GM12891 (cell line): Measurements from ENCODE around the gene ITGA2B.
"Not testable (repeated sequence)": the region's sequence is repeated elsewhere in the genome, so short reads cannot be mapped to it uniquely, and the experiment has no call there.

ENCODE experiments used
- DNase-seq: peaks from one replicate; pipeline ENCODE4 v3.0.0; 2011; ENCODE audit warnings: low spot score; ENCODE audit not compliant: insufficient read length
- FAIRE-seq: peaks from 2 replicates; lab custom pipeline; 2011; peaks lifted over from hg19 to GRCh38; lab: Jason Lieb, UNC
- PAX5 ChIP-seq: IDR thresholded peaks from 2 replicates; pipeline ENCODE4 v1.6.1; 2011; ENCODE audit warnings: low read length, moderate library complexity, mild to moderate bottlenecking; ENCODE audit not compliant: insufficient read depth, severe bottlenecking
- POLR2A ChIP-seq: IDR thresholded peaks from 2 replicates; pipeline ENCODE4 v1.6.1; 2011; ENCODE audit warnings: low read depth, low read length, control low read depth
- POLR2AphosphoS5 ChIP-seq: IDR thresholded peaks from 2 replicates; pipeline ENCODE4 v1.6.1; 2011; ENCODE audit warnings: low read depth, low read length, control low read depth
- POU2F2 ChIP-seq: IDR thresholded peaks from 2 replicates; pipeline ENCODE4 v1.6.1; 2011; ENCODE audit warnings: low read depth, mild to moderate bottlenecking, control low read depth, low read length, moderate library complexity
- SPI1 ChIP-seq: IDR thresholded peaks from 2 replicates; pipeline ENCODE4 v1.6.1; 2011; ENCODE audit warnings: low read depth, low read length, control low read depth
- TAF1 ChIP-seq: IDR thresholded peaks from 2 replicates; pipeline ENCODE4 v1.6.1; 2011; ENCODE audit warnings: low read depth, low read length, control low read depth

ITGA2B gene

DNA sequence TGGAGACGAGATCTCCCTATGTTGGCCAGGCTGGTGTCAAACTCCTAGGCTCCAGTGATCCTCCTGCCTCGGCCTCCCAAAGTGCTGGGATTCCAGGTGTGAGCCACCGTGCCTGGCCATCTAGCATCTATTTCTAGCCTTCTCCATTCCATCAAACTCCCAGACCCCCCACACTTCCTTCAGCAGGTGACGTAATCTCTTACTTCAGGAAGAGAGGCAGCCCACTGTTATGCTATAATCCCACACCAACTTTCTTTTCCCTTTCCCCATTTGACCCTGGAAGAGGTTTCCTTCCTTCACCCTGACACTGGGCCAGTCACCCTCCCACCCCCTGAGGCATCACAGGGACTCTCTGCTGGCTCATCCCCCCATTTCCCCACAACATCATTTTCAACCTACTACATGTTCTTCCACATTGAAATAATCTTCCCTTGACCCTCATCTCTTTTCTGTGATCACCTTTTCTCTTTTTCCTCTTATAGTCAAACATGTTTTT, 7.6 kb downstream of the ITGA2B start:
- TF ChIP-seq TAF1 = no peak
- no peak for TF ChIP-seq SPI1
- FAIRE-seq (no peak), DNase-seq (no peak)

DNA sequence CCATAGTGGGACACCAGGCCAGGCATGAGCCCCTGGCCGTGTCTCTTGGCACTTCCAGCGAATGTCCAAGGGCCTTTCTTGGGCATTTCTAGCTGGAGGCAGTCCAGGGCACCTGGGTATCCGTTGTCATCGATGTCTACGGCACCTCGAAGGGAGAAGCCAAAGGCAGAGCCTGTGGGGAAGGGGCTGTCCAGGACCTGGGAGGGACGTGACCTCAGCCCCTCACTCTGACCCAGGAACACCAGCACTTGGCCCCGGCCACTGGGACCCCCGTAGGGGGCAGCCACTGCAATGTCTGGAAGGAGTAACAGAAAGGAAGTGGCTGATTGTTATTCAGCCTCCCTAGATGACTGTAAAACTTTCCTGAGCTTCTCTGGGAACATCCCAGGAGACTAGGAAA, 8.7 kb downstream of the ITGA2B start:
- DNase-seq (no peak), FAIRE-seq (no peak)
- TF ChIP-seq PAX5 (no peak), POLR2AphosphoS5 (no peak), POLR2A (no peak), POU2F2 (no peak), TAF1 (no peak), SPI1 (no peak)

DNA sequence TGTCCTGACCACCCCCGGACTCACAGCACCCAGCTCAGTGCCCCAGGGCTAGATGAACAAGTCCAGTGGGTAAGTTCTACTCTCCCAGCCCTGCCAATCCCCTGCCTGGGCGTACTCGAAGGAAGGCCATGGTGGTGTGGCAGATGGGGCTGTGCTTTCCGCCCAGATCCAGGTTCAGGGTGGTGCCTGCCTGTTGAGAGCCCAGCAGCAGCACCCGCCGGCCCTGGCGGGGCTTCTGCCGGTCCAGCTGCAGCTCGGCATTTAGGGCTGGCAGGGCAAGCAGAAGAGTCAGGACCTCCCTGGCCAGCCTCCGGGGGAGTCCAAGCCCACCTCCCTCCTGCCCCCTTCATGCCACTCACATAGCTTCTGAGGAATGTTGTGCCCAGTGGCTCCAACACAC, 9.6 kb downstream of the ITGA2B start:
- TF ChIP-seq SPI1 (no peak), PAX5 (no peak), POU2F2 (no peak), POLR2A (no peak)
- no peak for DNase-seq
- no peak for FAIRE-seq

DNA sequence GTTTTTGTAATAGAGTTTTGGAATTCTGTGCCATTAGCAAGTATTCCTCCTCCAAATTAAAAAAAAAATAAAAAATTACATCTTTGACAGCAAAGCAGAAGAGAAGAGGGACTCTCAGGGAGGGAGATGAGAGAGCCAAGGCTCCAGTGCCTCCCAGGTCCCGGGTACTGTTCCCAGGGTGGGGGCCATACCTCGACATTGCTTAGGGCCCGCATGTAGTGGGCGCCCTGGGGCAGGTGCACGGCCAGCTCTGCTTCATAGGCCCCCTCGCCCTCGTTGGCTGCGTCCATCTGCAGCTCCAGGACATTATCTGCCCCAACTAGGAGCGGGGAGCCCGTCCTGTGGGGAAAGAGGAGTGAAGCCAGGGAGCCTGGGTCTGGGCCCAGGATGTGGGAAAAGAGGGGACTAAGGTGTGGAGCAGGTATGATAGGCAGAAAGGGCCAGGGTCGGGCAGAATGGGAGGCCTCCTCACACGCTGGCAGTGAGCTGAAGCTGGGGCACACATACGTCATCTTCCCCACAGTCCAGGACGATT, 11.2 kb downstream of the ITGA2B start:
- TF ChIP-seq PAX5 (no peak), TAF1 (no peak), POU2F2 (no peak), POLR2A (no peak), POLR2AphosphoS5 (no peak), SPI1 (no peak)
- DNase-seq = no peak
- FAIRE-seq = no peak

DNA sequence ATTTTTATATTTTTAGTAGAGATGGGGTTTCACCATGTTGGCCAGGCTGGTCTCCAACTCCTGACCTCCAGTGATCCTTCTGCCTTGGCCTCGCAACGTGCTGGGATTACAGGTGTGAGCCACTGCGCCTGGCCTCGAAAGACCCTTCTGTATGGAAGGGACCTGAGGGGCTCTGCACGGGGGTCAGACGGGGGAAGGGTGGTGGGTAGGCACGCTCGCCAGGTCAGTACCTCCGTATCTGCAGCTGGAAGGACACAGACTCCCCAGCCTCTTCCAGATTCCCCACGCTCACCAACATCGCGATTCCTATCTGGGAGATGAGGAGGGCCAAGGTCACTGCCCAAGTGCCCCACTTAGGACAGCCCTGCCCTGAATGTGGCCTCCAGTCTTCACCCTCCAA, 12.7 kb downstream of the ITGA2B start:
- FAIRE-seq = no peak
- DNase-seq = no peak
- TF ChIP-seq SPI1 (no peak), POLR2AphosphoS5 (no peak), PAX5 (no peak), POU2F2 (no peak), TAF1 (no peak), POLR2A (no peak)

DNA sequence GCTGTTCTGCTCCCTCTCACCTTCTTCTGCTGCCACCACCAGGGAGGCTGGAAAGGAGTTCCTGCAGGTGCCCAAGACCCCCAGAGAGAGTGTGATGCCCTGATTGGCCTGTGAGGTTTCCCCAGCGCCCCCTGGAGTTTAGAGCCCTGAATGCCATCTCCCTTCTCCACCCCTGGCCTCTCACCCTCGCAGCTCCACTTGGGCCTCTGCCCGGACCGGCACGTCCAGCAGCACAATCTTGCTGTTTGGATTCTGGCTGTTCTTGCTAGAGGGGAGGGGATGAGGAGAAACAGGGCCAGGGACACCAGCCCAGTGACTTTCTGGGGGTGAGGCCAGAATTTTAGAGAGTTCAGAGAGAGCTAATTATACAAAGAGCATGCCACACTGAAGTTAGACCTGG, 13.3 kb downstream of the ITGA2B start:
- TF ChIP-seq PAX5 = no peak
- TF ChIP-seq SPI1 = no peak
- no peak for TF ChIP-seq POLR2A
- TF ChIP-seq POU2F2 = no peak
- no peak for TF ChIP-seq TAF1
- TF ChIP-seq POLR2AphosphoS5 = no peak
- DNase-seq (peak; percentile 68), FAIRE-seq (no peak)

DNA sequence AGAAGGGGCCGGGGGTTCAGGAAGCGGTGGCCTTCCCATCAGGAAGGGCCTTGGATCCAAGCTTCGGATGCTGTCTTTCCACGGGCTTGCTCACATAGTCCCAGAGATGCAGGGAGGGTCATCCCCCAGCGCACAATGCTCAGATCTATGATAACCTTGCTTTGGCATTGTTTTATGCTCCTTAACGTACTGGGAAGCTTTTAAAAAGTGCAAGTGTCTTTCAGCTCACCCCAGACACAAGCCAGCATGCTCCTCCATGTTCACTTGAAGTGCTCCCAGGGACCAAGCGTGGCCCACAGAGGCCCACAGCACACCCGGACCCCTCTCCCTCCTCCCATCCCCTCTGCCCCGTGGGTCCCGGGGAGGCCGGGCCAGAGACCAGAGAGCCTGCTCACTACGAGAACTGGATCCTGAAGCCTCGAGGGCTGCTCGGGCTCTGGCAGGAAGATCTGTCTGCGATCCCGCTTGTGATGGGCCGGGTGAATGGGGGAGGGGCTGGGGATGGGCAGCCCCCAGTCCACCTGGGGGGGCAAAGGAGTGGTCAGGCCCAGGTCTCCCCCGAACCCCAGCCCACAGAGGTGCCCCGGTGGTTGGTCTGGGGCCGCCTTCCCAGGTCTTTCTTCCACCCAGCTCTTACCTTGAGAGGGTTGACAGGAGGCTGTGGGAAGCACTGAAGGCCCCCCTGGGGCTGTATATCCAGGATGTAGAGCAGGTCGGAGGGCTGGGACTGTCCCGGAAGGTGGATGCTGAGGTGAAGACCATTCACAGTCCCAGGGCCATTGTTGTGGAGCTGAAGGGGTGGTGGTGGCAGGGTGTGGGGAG, 14.0 kb downstream of the ITGA2B start:
- DNase-seq (no peak), FAIRE-seq (no peak)
- TF ChIP-seq POLR2AphosphoS5 = no peak

DNA sequence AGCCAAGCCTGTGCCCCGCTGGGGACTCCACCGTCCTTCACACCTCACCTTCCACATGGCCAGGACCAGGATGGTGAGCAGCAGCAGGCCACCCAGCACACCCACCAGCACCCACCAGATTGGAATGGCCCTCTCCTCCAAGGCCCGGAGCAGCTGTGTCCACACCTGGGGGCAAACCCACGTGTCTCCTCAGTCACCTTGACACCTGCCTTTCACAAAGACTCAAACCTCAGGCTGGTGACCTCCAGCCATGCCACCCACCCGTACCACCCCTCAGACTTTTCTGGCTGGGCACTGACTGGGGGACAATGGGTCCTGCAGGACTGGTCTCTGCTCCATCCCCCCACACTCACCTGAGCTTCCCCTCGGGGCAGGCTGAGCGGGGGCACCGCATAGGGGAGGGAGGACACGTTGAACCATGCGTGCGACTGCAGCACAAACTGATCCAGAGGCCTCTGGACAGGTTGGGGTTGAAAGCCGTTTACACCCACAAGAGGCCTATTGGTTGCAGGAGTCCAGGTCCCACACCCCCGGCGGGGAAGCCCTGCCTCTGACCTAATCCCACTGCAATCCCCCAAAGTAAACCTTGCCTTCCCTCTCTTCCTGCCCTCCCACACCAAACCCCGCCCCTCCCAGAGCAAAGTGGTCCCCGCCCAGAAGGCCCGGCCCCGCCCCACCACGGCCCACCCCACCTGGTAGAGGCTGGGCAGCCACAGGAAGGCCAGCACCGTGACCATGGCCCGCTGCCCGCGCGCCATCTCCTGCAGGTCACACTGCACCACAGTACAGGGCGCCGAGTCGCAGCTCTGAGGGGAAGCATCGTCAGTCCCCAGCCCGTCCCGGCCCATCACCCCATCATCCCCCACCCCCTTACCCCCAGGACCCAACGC, 14.9 kb downstream of the ITGA2B start:
- DNase-seq = no peak
- TF ChIP-seq TAF1 (no peak), POLR2AphosphoS5 (no peak), SPI1 (no peak), POLR2A (no peak), PAX5 (no peak), POU2F2 (no peak)
- no peak for FAIRE-seq

DNA sequence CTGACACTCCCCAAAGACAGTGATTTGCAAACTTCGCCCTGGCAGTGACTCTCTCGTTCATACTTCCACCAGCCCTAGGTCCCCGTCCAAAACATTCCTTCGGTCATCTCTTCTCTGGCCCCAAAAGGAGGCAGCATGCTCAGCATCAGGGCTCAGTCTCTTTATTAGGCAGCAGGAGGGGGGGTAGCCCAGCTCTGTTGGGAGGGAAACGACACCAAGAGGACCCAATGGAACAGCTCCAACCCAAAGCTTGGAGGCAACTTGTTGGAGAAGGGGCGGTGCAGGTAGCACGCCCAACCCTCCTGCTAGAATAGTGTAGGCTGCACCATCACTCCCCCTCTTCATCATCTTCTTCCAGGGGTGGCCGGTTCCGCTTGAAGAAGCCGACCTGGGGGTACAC, 17.4 kb downstream of the ITGA2B start:
- no peak for FAIRE-seq
- DNase-seq = no peak
- TF ChIP-seq TAF1 (no peak), POLR2AphosphoS5 (no peak), PAX5 (no peak), POU2F2 (no peak), POLR2A (no peak)

DNA sequence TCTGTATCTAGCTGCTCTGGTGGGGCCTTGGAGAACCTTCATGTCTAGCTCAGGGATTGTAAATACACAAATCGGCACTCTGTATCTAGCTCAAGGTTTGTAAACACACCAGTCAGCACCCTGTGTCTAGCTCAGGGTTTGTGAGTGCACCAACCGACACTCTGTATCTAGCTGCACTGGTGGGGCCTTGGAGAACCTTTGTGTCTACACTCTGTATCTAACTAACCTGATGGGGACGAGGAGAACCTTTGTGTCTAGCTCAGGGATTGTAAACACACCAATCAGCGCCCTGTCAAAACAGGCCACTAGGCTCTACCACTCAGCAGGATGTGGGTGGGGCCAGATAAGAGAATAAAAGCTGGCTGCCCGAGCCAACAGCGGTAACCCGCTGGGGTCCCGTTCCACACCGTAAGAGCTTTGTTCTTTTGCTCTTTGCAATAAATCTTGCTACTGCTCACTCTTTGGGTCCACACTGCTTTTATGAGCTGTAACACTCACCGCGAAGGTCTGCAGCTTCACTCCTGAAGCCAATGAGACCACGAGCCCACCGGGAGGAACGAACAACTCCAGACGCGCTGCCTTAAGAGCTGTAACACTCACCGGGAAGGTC, 19.9 kb downstream of the ITGA2B start:
- FAIRE-seq = not testable (repeated sequence)

DNA sequence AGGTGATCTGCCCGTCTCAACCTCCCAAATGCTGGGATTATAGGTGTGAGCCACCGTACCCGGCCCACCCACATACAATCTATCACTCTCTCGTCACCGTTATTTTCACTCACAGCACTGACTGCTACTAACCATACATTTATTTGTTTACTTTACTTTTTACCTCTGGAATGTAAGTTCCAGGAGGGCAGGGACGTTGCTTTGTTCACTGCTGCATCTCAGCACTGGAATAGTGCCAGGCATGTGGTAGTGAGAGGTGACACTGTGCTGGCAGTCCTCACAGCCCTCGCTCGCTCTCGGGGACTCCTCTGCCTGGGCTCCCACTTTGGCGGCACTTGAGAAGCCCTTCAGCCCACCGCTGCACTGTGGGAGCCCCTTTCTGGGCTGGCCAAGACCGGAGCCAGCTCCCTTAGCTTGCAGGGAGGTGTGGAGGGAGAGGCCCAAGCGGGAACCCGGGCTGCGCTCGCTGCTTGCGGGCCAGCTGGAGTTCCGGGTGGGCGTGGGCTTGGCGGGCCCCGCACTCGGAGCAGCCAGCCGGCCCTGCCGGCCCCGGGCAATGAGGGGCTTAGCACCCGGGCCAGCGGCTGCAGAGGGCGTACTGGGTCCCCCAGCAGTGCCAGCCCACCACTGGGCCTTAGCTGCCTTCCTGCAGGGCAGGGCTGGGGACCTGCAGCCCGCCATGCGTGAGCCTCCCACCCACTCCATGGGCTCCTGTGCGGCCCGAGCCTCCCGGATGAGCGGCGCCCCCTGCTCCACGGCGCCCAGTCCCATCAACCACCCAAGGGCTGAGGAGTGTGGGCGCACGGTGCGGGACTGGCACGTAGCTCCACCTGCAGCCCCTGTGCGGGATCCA, 20.8 kb downstream of the ITGA2B start:
- FAIRE-seq, DNase-seq: not testable (repeated sequence)

More for the DNA sequence above, 19.9 kb downstream of the ITGA2B start:
- not testable (repeated sequence) for DNase-seq
